Measurements from ENCODE around the gene DKC1.
A peak's percentile ranks its signal among the peaks of the same experiment; 100 is the strongest.

Gene DKC1

DNA sequence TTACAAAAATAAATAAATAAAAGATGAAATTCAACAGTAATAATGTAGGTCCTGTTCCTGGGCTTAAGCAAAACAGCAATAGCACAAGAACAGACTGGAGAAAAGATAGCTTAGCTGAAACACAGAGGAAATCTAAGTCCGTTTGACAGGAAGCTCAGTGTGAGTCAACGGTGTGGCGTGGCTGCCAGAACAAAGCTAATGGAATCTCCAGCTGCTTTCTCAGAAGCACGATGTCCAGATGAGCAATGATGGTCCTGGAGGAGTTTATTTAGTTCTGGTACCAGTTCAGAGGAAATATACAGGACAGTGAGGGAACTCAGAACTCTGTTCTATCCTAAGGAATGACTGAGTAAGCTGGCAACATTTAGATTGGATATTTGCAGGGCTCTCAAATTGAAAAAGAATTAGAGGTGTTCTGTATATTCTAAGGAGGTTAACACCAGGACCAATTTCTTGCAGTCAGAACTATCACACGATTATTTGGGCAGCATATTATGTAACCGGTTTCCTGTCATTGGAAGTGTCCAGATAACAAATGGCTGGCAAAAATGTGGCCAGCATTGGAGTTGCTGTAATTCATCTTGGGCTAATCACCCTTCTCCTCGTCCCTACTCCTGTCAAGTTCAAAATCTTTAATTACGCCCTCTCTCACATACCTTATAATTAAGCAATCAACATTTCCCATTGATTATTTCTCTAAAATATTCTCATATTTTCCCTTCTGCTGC, 24.5 kb upstream of the DKC1 start:
- no peak for DNase-seq

DNA sequence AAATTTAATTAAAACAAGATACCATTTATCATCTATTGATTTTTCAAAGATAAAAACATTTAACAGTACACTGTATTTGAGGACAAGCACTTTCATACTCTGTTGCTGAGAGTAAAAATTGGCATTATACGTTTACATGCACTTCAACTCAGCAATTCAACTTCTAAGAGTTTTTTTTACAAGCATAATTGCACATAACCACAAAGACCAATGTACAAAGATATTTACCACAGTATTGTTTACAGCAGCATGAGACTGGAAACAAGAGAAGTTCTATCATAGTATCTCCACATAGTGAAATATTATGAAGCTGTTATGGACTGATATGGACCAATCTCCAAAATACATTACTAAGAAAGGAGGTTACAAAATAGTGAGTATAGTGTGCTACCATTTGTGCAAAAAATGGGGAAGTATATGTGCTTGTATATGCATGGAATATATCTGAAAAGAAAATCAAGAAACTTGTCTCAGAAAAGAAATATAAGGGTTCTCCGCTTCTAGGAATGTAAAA, 22.7 kb upstream of the DKC1 start:
- DNase-seq: no peak

DNA sequence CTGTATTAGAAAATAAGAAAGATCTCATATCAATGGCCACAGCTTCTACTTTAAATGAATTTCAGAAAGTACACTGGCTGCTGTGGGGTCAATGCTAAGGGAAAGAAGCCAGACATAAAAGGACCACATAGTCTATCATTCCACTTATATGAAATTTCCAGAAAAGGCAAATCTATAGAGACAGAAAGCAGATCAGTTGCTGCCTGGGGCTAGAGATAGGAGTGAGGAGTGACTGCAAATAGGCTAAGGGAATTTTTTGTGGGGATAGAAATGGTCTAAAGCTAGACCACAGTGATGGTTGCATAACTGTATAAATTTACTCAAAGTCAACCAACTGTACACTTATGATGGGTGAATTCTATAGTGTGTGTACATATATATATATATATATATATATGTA, 20.1 kb upstream of the DKC1 start:
- no peak for DNase-seq

DNA sequence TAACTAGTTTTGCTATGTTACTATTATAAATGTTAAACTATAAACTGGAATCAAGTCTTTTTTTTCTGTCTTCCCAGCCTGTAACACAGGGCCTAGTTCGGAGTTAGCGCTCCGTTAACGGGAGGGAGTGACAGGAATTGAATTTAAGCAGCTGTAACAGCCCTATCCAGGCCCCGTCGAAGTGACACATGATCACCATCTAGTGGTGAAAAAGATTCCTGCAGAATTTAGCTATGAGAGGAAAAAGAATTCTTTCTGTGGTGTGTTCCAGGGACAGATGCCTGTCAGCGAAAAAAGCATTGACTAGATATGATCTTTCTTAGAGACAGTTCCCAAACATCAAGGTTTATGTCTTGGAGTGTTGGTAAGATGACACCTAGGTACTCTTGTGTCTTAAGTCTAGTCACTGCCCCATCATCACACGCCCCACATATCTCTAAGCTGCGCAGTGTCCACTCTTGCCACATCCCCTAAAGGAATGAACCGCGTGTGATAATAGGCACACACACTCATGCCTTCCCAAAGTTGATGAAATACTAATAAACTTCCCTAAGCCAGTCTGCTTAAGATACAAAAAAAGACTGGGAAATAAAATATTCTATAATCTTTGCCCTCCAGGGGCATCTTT, 13.8 kb upstream of the DKC1 start:
- DNase-seq: peak; percentile 48

DNA sequence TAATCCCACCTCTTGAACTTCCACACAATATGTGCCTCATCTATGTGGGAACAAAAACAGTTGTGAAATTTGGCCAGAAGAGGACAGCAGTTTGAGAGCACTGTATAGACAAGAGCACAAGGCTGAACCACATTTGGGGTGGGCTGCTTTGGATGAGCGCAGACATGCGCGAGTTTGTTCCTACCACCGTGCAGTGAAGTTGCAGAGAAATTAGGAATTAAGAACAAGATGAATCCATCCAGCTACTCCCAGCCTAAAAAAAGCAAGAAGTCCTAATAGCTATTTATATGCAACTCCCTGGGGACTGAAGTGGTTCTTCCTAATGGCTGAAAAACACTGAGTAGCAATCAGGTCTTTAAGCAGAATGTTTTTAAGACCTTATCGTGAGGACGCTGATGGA, 12.8 kb upstream of the DKC1 start:
- DNase-seq: no peak

DNA sequence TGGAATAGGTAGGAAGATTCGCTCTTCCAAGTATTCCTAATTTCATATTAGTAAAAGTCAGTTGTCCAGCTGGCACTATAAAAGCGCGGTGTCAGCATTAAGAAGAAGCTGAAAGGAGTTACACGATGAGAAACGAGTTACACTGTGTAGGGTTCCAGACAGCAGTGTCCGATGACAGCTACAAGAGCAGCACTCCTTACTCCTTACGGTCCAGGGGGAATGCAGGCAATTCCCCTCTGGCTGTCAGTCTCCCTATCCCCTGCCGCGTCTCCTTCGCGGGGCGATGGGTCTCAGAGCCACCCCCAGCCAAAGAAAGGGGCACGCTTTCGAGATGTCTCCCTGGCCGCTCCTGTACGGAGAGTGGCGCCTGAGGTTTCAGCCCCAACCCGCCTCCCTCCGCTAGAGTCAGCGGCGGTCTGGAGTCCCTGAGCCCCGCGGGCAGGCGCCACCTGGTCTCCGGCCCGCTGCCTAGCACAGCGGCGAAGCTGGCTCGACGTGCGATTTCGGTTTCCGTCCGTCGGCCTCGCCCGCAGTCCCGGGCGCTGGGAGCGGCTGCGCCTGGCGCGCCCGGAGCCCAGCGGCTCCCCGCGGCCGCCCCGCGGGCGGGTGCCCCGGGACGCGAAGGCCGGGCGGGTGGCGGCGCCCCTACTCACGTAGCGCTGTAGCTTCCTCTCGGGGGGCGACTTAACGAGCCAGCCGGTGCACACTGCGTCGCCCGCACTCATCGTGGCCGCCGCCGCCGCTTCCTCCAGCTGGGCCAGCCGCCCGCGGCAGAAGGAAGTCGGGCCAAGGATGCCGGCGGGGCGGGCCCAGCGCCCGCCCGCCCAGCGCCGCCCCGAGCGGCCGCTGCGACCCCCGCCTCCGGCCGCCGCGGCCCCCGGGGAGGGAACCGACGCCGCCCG, 12.1 kb upstream of the DKC1 start, which contains the start of gene GAB3:
GAB3 (minus strand) TSS at position 777 of the 902 bp plus-strand sequence; CDS start at position 725, 52 bp downstream.
- DNase-seq: no peak

DNA sequence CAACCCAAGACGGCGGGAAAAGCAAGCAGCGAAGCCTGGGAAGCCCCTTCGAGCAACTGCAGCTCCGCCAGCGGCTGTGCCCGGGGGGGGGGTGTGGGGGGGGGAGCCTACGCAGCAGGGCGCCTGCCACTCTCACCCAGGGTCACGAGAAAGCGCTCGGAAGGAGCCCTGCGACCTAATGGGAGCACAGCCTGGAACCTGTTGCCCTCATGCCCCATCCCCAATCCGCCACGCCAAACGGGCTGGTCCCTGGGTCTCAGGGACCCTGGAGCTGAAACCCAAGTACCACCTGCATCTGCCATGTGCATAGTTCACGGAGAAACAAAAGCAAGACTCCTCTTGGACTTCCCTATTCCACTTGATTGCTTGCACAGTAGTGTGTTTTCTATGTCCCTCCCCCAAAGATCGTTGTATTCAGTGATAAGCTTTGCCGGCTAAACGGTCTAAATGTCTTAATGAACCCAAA, 11.4 kb upstream of the DKC1 start:
- no peak for DNase-seq

DNA sequence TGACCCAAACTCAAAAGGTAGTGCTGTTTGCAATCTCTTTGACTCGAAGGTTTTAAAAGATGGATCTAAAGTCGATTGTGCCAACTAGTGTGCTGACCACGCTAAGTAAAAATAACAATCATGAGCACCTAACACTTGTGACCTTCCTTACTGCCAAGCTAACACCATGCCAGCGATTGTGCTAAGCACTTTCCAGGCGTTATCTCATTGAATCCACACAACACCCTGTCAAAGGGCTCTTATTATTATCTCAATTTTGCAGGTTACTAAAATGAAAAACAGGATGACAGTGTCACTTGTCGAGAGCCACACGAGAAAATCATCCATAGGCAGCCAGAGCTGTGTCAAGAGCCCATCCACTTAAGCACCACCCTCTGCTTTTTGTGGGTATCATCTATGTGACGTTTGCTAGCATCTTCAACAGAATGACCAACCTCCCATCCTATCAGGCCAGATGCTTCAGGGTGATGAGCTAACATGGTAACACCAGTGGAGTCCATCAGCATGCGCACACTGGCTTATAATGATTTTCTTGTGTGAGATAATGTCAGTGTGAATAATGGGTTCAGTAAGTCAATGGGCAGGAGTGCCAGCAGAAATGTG, 10.9 kb upstream of the DKC1 start:
- no peak for DNase-seq

DNA sequence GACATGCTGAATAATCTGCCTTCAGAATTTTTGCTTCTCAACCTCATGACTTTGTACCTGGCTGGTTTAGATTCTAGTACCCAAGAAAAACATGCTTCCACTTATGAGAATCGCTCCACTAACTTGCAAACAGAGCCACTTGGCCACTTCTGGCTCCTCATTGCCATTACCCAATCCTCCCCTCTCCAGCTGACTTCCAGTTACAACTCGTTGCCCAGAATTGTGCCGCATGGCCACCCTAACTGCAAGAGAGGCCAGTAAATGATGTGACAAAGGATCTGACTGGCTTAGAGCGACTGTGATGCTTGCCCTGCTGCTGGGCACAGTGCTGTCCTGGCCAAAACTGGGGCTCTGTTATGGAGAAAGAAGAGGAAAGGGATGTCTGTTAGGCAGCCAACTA, 4.0 kb upstream of the DKC1 start:
- DNase-seq: no peak

DNA sequence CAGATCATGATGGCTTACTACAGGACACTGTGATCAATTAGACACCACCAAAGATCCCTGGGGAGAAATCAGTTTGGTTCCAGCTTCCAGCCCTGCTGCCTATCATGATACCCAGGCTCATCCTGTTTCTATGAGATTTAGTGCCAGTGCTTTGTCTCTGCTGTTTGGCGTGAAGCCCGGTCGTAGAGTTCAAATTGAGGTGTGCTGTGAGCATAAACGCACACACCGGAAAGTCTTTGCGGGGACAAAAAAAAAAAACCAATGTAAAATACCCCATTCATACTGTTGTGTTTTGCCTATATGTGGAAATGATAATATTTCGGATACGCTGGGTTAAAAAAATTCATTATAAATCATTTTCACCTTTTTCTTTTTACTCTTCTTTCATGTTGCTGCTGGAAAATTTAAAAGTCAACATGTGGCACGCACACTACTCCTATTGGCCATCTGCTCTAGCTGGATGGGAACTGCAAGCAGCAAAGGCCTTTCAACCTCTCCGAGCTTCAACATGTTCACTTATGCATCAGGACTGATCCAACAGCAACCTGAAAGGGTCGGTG, 607 bp upstream of the DKC1 start:
- DNase-seq: no peak

DNA sequence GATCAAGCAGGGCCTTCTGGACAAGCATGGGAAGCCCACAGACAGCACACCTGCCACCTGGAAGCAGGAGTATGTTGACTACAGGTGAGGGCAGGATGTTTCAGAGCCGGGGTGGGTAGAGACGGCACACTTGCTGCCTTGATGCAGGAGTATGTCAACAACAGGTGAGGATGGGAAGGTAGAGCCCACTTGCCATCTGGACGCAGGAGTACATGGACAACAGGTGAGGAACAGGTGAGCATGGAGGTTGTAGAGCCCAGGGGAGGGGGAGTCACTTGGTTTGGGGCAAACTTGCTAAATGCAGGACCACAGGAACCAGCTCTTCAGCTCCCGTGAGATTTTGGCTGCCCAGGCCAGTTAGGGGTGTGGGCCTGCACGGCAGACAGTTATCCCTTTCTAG, 12.0 kb downstream of the DKC1 start:
- DNase-seq: no peak

DNA sequence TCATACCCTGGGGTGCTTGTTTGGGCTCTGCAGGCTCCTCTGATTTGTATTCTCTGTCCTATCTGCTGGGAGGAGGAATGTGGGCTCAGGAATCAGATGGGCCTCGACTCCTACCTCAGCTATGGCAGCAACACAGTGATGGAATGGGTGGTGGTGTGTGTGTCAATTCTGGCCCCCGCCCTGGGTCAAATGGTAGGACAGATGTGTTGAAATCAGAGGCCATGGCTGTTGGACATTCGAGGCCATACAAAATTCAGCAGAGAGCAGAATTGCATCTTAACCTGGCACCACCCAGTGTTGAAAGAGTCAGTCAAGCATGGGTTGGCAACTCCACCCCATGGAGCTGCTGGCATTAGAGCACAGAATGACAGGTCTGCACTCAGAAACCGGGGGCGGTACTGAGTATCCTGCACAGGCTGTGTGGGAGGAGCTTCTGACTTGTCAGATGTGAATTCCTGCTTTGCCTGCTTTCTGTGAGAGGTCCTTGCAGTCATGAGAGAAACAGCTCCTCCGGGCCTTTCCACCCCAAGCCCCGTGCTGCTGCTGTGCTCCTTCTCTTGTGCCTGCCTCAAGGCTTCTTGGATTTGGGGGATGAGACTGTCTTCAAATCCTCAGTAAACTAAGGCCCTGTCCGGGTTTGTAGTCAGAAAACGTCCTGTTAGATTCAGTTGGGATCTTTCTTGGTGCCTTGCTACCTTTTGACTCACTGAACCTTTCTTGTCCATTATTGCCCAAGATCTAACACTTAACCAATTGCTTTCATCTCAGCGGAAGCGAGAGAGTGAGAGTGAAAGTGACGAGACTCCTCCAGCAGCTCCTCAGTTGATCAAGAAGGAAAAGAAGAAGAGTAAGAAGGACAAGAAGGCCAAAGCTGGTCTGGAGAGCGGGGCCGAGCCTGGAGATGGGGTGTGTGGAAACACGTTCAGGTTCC, 13.0 kb downstream of the DKC1 start:
- no peak for DNase-seq

DNA sequence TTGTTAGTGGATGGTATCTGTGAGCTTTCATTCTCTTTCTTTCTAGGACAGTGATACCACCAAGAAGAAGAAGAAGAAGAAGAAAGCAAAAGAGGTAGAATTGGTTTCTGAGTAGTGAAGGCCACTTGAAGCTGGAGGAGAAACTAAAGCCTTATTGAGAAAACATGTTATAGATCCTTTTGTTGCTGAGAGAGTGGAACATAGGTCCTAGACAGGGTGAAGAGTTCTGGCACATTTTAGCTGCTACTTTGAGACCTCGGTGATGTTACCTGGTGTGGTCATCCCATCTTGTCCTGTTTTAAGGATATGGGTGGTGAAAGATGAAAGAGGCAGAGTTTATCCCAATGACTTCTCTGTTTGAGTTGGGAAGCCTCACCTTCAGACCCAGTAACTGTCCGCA, 14.1 kb downstream of the DKC1 start:
- DNase-seq: no peak

DNA sequence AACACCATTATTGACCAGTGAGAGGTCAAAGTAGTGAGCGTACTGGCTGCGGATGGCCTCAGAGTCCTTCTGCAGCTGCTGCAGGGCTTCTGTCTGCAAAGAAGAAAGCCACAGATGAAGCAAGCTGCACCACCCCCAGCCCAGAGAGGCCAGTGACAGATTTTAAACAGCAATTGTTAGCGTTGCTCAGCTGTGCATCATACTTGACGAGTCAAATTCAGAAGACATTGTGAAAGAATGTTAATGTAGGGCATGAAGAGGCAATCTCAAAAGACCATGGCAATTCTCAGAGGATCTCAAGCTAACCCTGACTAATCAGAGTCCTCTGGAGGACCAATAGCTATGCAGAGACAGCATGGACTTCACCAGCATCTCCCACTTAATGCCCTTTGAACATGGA, 16.6 kb downstream of the DKC1 start:
- DNase-seq: no peak

DNA sequence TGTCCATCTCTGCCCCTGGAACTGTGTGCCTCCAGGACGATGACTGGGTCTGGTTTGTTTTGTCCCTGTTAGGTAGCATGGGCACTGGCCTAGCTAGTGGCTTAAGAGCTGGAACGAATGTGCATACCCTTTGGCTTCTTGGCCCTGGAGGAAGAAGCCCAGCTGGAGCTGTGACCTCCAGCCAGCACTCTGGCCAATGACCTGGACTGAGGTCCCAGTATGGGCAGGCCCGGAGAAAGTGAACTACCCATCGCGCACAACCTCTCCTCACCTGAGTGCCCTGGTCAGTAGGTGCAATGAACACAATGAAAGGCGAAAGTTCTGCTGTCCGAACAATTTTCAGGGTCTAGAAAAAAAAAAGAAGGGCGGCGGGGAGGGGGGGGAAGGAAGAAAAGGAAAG, 18.3 kb downstream of the DKC1 start:
- no peak for DNase-seq

DNA sequence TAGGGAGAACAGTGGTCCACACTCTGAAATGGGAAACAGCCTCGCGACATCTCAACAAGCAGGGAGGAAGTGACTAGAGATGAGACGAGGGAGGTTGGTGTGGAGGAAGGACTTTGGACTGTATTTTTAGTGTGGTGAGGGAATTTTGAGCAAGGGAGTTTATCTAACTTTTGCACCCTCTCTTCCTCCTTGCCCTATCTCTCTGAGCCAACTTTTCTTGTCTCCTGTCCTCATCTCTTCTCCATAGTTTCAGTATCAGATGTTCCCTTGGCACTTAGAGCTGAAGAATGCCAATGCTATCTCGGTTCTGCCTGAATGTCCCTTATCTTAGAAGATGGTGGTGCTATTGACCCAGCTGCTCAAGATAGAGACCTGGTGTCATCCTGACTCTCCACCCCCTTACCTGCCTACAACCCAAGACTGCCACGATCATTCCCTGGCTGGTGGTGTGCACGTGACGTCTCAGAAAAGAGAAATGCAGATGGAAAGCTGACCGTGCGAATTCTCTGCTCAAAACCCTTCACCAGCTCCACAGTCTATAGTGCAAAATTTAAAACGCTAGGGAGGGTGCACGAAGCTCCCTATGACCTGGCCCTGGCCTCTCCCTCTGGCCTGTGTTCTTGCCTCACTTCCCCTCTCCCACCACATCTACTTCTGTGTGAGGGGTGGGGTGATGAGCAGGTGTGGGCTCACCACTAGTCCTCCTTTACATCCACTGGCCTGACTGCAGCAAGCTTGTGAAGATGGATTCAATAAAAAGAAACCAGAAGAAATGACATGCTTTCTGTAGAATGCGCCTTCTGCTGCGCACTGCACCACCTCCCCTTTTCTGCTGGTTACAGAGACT, 21.7 kb downstream of the DKC1 start:
- DNase-seq: no peak

DNA sequence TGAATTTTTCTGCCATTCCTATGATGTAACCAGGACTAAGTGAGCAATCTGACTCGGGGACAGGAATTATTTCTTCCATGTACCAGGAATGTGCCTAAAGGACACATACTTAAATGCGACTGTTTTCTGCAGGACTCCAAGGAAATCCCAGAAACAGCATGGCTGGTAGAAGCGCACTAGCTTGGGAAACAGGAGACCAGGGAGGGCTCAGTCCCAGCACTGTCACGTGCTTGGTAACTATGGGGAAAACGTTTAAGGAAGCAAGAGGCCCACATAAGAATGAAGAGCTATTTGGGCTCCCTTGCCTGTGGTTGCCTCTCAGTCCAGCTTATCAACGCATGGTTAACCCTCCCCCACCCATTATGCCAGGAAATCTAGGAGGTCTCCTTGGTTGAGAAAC, 23.1 kb downstream of the DKC1 start:
- no peak for DNase-seq

DNA sequence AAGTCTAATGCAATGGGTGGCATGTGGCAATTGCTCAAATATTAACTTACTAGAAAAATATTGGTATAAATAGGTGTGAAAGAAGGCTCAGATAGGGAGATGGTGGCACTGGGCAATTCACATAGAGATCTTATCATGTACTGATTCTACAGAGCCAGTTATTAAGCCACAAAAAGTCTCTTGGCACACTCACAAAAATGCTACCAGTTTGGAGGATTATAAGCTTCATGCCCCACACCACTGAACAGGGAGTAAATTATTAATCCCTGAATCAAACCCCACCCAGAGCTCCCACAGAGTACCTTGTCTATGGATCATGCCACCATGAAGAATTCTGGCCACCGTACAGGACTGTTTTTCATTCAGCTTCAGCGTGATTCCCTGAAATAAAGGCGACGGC, 28.8 kb downstream of the DKC1 start:
- DNase-seq: no peak

DNA sequence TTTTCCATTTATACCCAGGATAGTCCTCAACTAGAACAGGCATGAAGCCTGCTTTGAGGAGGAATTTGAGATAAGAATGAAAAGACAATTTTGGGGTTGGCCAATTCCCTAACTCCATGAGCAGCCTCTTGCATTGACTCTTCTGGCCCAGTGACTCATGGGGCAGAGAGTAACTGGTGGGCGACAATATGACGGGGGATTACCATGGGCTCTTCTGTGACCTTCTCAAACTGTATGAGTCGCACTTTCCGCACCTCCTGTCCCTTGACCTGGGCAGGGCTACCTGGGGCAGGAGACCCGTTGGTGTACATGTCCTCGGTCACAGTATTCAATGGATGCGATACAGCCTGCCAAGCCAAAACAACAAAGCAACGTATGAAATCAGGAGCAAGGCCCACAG, 29.3 kb downstream of the DKC1 start:
- no peak for DNase-seq

DNA sequence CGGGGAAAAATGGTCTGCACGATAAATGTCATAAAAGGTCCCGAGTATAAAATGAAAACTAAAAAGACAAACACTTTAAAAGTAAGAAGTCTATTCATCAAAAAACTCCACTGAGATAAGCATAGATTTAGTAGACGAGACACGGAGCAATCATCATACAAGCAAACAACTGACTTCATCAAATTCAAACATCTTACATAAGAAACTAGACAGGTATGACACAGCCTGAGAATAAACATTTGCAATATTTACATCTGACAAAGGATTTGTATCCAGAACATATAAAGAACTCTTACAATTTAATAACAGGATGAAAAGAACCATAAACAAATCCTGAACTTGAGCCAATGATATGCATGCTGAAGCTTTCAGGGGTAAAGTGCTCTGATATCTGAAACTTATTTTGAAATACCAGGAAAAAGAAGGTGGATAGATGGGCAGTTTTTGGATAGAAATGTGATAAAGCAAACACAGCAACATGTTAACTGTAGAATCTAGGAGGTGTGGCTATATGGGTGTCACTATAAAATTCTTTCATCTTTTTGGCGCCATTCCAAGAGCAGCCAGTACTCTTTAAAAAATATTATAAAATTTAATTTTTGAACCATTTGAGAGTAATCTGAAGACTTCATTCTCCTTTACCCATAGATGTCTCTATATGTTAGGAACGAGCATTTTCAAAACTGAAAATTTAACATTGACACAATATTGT, 30.6 kb downstream of the DKC1 start:
- no peak for DNase-seq

Measured in NCI-H1436 (cell line).